Cardiac muscle cell (in vitro differentiated cells and primary cell): ENCODE data around the gene ALPK3. TPM values are rescaled to one million over a fixed set of nuclear protein-coding genes. Genes with fewer than 3 reads are reported as not detected.

Source experiments
- DNase-seq, 2 donors: peaks; one replicate each; pipeline versions ENCODE4 v3.0.0 to v3.0.0-alpha.2; 2010 to 2017; ENCODE audit warnings: low read depth in 1 of 2, low spot score in 1 of 2
- H3K27ac ChIP-seq: fragments of 200-600 bp; sonication (generic); 2 replicates; pipeline ENCODE4 v1.5.1; 2016
- H3K27me3 ChIP-seq: fragments of 200-600 bp; sonication (generic); 2 replicates; pipeline ENCODE4 v1.6.0; 2016; ENCODE audit warnings: control low read depth
- H3K36me3 ChIP-seq: fragments of 200-600 bp; sonication (generic); 2 replicates; pipeline ENCODE4 v1.5.1; 2016; ENCODE audit warnings: control low read depth
- H3K4me1 ChIP-seq: fragments of 200-600 bp; sonication (generic); 2 replicates; pipeline ENCODE4 v1.8.1; 2017; ENCODE audit warnings: low read depth, mild to moderate bottlenecking, mixed run types
- H3K4me3 ChIP-seq: fragments of 200-600 bp; sonication (generic); 2 replicates; pipeline ENCODE4 v1.5.1; 2016; ENCODE audit warnings: mild to moderate bottlenecking
- H3K9me3 ChIP-seq: fragments of 200-600 bp; sonication (generic); 2 replicates; pipeline ENCODE4 v1.5.1; 2017; ENCODE audit warnings: low read depth, mild to moderate bottlenecking, control low read depth
- CTCF ChIP-seq: IDR thresholded peaks from 2 replicates; pipeline ENCODE4 v1.5.1; 2012; ENCODE audit warnings: low read depth, mild to moderate bottlenecking, low read length
- polyA plus RNA-seq: library from polyadenylated mRNA; unstranded; fragments of >200 nt; fragmentation: Nextera tagmentation; extraction: Ambion mirVana; gene quantifications from 2 replicates; pipeline ENCODE4 v1.2.1, GENCODE V29; 2016
- total RNA-seq: library from RNA; depleted of rRNA; stranded (reverse); fragments of >200 nt; gene quantifications from 2 replicates; pipeline ENCODE4 v1.2.3, GENCODE V29; 2016

The ALPK3 gene
- total and polyA plus RNA-seq, 2 experiments from 2014 or later = 16.6 to 52.1 TPM

GRCh38 chr15:84904419-84904818, 87.3 kb downstream of the ALPK3 start:
- H3K36me3 ChIP-seq = no peaks in the 10 kb centered on the region
- peaks cover 17% of the 10 kb centered on the region for H3K4me1 ChIP-seq
- DNase-seq = no peak
- no peak overlapping the region for H3K4me3 ChIP-seq
- H3K27me3 ChIP-seq = no peaks in the 10 kb centered on the region
- H3K9me3 ChIP-seq = no peaks in the 10 kb centered on the region
- H3K27ac ChIP-seq = peak overlapping the region; percentile 89
- no peak for TF ChIP-seq CTCF

- peaks cover 17% of the 10 kb centered on the region for H3K4me1 ChIP-seq
- H3K4me3 ChIP-seq = no peak overlapping the region
- no peak for TF ChIP-seq CTCF
- peak overlapping the region; percentile 89 for H3K27ac ChIP-seq
- no peaks in the 10 kb centered on the region for H3K27me3 ChIP-seq
- no peak for DNase-seq
- no peaks in the 10 kb centered on the region for H3K9me3 ChIP-seq
- no peaks in the 10 kb centered on the region for H3K36me3 ChIP-seq
These were observed 88.1 kb downstream of the ALPK3 start for GRCh38 chr15:84905016-84905916.

- H3K4me3 ChIP-seq = no peak overlapping the region
- no peaks in the 10 kb centered on the region for H3K9me3 ChIP-seq
- no peak for DNase-seq
- TF ChIP-seq CTCF = no peak
- H3K4me1 ChIP-seq = peaks cover 17% of the 10 kb centered on the region
- no peak overlapping the region for H3K27ac ChIP-seq
- no peaks in the 10 kb centered on the region for H3K36me3 ChIP-seq
- no peaks in the 10 kb centered on the region for H3K27me3 ChIP-seq
These were observed 90.6 kb downstream of the ALPK3 start for GRCh38 chr15:84907731-84908130.

GRCh38 chr15:84908564-84908963, 91.4 kb downstream of the ALPK3 start:
- TF ChIP-seq CTCF = no peak
- Histone ChIP-seq H3K36me3 (no peaks in the 10 kb centered on the region), H3K9me3 (no peaks in the 10 kb centered on the region), H3K4me1 (peaks cover 17% of the 10 kb centered on the region), H3K27ac (no peak overlapping the region), H3K4me3 (no peak overlapping the region), H3K27me3 (no peaks in the 10 kb centered on the region)
- DNase-seq = no peak

GRCh38 chr15:84909029-84909428, 91.9 kb downstream of the ALPK3 start:
- DNase-seq = no peak
- no peak overlapping the region for H3K4me3 ChIP-seq
- no peaks in the 10 kb centered on the region for H3K36me3 ChIP-seq

More at GRCh38 chr15:84909029-84909428, 91.9 kb downstream of the ALPK3 start:
- no peaks in the 10 kb centered on the region for H3K27me3 ChIP-seq
- H3K27ac ChIP-seq = no peak overlapping the region
- TF ChIP-seq CTCF = no peak
- H3K4me1 ChIP-seq = peaks cover 13% of the 10 kb centered on the region
- no peaks in the 10 kb centered on the region for H3K9me3 ChIP-seq
